ENCODE measurements around the gene SIGLEC6.
A peak's percentile ranks its signal among the peaks of the same experiment; 100 is the strongest.

Gene SIGLEC6

DNA sequence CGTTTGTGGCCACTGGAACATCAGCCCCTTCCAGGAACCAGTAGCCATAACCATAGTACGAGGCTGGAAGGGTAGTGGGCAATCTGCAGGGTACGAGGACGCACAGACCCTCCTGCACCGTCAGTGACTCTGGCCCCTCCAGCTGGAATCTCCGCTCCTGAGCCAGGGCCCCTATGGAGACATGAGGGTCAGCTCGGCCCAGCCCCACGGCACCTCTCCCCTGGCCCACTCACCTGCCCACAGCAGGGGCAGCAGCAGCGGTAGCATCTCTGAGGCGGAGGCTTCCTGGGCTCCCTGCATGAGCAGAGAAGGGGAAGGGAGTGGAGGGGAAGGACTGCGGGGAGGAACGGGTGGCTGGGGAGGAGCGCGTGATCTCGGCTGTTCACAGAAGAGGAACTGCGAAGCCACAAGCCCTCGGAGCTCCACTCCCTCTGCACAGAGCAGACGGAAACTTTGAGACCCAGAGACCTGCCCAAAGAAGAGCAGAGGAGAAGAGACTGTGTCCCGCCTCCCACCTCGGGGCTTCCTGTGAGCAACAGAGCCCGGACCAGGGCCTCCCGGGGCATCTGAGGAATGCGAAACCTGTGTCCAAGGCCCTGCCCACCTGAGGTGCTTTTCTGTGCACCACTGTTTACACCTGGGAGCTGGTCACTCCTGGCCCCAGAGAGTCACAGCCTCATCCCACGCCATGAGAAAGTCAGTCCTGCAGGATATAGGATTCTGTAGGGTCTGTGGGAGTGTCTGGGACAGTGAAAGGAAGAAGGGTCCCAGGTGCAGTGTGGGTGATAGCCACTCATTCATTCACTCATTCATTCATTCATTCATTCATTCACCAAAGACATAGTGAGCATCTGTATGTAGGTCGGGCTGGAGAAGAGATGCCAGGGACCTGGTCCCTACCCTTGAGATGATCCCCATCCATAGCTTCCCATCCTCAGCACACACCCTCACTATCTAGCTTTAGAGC lies at the start of gene SIGLEC6:
Gene SIGLEC6 (minus strand): TSS at position 322 of the 967 bp plus-strand sequence. CDS start 22 bp downstream, at position 300.
- no peak for DNase-seq

GRCh38 chr19:51576850-51577249 lies 45.4 kb upstream of the SIGLEC6 start:
- DNase-seq = no peak

GRCh38 chr19:51573331-51573730 lies 41.9 kb upstream of the SIGLEC6 start:
- no peak for DNase-seq

- no peak for DNase-seq
These were observed 41.4 kb upstream of the SIGLEC6 start for GRCh38 chr19:51572908-51573307.

DNA sequence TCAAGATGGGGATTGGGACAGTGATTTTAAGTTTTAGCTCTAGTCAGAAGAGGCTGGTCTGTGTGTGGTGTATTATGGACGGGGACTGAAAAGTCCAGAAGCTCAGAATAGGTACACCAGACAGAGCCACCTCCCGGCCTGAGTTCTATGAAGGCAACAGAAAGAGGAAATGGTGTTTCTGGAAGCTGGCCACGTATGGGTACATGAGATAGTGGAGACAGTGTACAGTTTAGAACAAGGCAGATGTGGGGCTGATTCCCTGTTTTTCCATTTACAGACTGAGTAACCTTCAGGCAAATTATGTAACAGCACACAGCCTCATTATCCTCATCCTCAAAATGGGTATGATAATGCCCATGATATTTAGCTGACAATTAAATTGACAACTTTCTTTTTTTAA lies 40.9 kb upstream of the SIGLEC6 start:
- DNase-seq = no peak

GRCh38 chr19:51571599-51571998 lies 40.1 kb upstream of the SIGLEC6 start:
- no peak for DNase-seq

- peak; percentile 94 for DNase-seq
These were observed 39.6 kb upstream of the SIGLEC6 start, which contains the start of gene ZNF175 for GRCh38 chr19:51570962-51571575. TSS of gene ZNF175 (plus strand) at chr19:51571283. CDS start at chr19:51573330, 2,047 bp downstream.

DNA sequence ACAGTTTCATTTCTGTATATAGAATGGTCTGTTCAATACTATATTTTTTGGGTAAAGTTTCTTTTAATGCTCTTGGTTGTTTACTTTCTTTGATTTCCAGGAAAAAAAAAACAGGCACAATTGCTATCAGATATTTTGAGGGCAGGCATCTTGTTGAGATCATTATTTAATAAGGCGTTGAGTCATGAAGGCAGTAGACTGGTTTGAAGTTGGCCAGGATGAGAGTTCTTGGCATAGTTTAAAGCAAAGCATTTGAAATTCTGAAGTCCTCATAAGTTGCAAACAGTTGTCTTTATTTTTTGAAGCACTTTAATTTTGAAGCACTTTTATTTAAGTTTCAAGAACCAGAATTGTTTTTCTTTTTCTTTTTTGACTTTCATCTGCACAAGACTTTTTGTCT lies 37.0 kb upstream of the SIGLEC6 start:
- no peak for DNase-seq

DNA sequence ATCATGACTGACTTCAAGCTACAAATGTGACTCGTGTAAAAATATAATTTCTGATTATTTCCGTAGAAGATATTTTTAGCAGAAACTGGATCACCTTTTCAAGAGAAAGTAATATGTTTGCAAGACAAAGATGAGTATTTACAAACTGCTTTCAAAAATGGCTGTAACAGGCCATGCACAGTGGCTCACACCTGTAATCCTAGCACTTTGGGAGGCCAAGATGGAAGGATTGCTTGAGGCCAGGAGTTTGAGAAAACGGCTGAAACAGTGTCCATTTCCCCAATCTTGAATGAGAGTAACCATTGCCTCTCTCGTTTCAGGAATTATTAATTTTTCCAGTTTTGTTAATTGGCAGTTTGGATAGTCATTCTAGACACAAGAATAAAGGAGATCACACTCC lies 36.1 kb upstream of the SIGLEC6 start:
- DNase-seq = no peak

DNA sequence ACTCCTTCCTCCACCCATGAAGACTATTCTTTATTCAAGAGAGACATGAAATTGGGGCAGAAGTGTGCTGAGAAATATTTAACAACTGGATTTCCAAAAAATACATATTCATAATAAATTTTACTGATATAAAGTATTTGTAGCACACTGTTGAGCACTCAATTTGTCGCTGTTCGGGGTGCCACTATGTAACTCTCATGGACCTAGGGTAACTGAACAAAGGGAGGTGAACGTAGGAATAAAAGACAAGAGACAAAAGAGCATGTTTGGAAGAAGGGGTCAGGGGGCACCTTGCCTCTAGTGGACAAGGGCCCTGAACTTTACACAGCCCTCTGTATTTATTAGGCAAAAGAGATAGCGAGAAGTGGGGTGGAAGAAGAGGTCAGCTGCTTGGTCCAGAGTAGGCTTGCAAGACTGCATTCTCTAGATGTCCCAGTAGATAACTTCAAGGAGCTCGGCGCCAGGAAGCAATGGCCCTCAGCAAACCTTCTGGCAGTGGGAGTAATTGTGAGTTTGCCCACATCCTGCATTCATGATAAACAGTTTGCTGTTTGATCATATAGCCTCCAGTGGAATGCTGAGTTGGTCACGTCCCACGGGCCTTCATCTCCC lies 35.1 kb upstream of the SIGLEC6 start:
- DNase-seq = no peak

GRCh38 chr19:51565583-51565982 lies 34.1 kb upstream of the SIGLEC6 start:
- no peak for DNase-seq

DNA sequence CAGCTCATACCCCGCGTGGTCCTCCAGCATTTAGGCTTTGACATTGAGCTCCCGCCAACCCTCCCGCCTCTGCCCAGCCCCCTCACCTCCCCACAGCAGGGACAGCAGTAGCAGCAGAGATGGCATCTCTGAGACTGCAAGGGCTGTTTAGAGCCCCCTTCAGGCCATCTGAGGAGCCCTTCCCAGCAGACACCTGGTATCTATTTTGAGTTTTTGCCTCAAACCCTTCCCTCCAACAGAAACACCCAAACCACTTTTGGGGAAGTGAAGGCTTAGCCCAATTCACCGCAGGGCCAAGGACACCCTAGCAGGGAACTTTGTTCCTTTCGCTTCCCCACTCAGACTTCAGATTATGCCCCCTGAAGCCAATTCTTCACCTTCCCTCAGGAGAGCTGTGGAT lies 33.3 kb upstream of the SIGLEC6 start:
- no peak for DNase-seq

GRCh38 chr19:51560339-51560738 lies 28.9 kb upstream of the SIGLEC6 start:
- DNase-seq = no peak

DNA sequence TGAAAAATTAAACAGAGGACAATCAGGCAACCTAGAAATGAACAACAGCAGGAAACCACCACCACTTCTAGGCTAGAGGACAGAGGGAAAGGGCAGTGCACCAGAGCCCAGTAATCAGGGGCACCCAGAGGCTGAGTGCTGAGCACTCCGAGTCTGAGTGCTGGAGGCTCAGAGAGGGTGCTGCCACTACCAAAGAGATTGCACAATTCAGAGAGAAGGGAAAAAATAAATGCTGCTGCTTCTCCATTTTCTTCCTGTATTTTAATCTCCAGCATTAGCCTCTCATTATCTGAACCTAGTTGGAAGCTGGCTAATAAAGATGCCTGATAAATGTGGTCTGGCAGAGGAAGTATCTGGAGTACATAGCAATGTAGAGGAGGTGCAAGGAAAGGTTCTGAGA lies 27.8 kb upstream of the SIGLEC6 start:
- no peak for DNase-seq

GRCh38 chr19:51552996-51553725 lies 21.7 kb upstream of the SIGLEC6 start:
- DNase-seq = peak; percentile 72

- DNase-seq = no peak
These were observed 21.1 kb upstream of the SIGLEC6 start for GRCh38 chr19:51552608-51552995.

- no peak for DNase-seq
These were observed 20.4 kb upstream of the SIGLEC6 start for GRCh38 chr19:51551673-51552432.

- no peak for DNase-seq
These were observed 19.6 kb upstream of the SIGLEC6 start for GRCh38 chr19:51550848-51551672.

DNA sequence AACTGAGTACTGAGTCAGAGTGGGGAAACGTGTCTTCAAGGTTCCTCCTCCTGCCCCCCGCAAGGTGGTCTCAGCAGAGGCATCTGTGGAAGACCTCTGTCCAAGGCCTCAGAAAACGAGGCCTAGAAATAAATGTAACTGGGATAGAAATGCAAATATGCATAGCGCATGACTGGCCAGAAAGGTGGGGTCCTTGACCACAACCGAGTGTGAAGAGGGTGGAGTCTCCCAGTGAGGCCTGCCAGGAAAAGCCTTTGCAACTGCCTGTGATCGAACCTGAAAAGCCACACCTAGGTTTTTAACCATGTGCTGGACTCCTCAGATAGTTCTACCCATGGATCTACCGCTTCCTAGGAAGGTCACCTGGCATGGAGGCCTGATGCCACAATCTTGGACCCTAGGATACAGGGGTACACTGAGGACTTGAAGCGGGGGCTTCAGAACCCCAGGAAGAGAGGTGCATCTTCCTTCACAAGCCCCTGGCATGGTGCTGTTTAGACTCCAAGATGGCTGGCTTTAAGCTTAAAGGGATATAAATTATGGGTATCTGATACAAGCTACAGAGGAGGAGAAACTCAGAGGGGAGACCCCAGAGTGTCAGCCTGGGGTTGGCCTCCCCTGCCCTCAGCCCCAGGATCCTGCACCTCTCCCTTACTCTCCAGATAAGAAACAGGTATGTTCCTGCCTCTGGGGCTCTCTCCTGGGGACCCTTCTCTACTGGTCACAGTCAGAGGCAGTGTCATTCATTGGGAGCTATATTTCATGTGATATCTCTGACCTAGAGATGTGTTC lies 18.3 kb upstream of the SIGLEC6 start:
- DNase-seq = no peak

GRCh38 chr19:51548891-51549305 lies 17.4 kb upstream of the SIGLEC6 start:
- no peak for DNase-seq

Data from activated effector memory CD4-positive, alpha-beta T cell treated with anti-CD3 and anti-CD28 coated beads, Interleukin-2, amount 50 U/mL, for 16 hours (primary cell).